Esophagus squamous epithelium (tissue), 4 donors: ENCODE data around the gene KIR3DL2.

Experiments used
- POLR2A ChIP-seq, 4 donors: fragments of 450-650 bp; IDR thresholded peaks; one replicate each; pipeline ENCODE4 v1.6.1; 2017; ENCODE audit warnings: antibody characterized with exemption in 4 of 4, mild to moderate bottlenecking in 4 of 4, moderate library complexity in 3 of 4
- TF ChIP-seq, protein P1 (sequence below), 6 experiments: fragments of 450-650 bp in 4 of 6; fragments of 200-600 bp in 2 of 6; sonication (generic) in 2 of 6; IDR thresholded peaks; one replicate each; pipeline ENCODE4 v1.5.1; 2016 to 2019; ENCODE audit warnings: antibody characterized with exemption in 6 of 6, mild to moderate bottlenecking in 4 of 6, moderate library complexity in 4 of 6

DNA sequence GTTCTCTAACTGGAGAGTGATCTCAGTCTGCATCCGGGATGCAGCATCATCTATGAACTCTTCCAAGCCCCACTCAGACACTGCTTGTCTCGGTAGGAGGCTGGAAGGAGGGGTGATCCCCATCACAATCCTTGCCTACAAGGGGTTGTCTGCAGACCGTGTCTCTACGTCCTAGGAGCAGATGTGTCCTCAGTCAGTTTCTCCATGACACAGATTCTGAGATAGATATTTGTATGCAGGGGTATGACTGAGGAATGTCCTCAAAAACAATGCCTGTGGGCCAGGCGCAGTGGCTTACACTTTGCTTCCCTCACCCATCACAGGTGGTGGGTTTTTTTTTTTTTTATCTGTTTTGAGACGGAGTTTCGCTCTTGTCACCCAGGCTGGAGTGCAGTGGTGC, 56.6 kb downstream of the KIR3DL2 start:
- TF ChIP-seq, protein P1, sequence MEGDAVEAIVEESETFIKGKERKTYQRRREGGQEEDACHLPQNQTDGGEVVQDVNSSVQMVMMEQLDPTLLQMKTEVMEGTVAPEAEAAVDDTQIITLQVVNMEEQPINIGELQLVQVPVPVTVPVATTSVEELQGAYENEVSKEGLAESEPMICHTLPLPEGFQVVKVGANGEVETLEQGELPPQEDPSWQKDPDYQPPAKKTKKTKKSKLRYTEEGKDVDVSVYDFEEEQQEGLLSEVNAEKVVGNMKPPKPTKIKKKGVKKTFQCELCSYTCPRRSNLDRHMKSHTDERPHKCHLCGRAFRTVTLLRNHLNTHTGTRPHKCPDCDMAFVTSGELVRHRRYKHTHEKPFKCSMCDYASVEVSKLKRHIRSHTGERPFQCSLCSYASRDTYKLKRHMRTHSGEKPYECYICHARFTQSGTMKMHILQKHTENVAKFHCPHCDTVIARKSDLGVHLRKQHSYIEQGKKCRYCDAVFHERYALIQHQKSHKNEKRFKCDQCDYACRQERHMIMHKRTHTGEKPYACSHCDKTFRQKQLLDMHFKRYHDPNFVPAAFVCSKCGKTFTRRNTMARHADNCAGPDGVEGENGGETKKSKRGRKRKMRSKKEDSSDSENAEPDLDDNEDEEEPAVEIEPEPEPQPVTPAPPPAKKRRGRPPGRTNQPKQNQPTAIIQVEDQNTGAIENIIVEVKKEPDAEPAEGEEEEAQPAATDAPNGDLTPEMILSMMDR (IDR thresholded peaks at IDR 0.05): no peak
- TF ChIP-seq POLR2A (IDR thresholded peaks at IDR 0.05): no peak
